HPDE6-E6E7 (cell line): ENCODE data around the gene ZNF598.
"Not testable (repeated sequence)": the region's sequence is repeated elsewhere in the genome, so short reads cannot be mapped to it uniquely, and the experiment has no call there.

Experiments
- DNase-seq: peaks from one replicate; pipeline ENCODE4 v3.0.0; 2011; ENCODE audit warnings: missing footprints; ENCODE audit errors: extremely low spot score

The ZNF598 gene

GRCh38 chr16:2027024-2028010, 17.7 kb upstream of the ZNF598 start:
- DNase-seq = no peak

GRCh38 chr16:2026461-2027023, 16.9 kb upstream of the ZNF598 start, which contains the start of gene NHERF2:
Gene NHERF2, plus strand, starts transcription at chr16:2026902. Its CDS starts 104 bp downstream, at chr16:2027006.
- peak; percentile 45 for DNase-seq

- DNase-seq = no peak
These were observed 16.3 kb upstream of the ZNF598 start for GRCh38 chr16:2025878-2026460.

GRCh38 chr16:2025251-2025650, 15.6 kb upstream of the ZNF598 start:
- DNase-seq = no peak

GRCh38 chr16:2024032-2024420, 14.4 kb upstream of the ZNF598 start:
- DNase-seq = no peak

- peak; percentile 79 for DNase-seq
These were observed 13.7 kb upstream of the ZNF598 start for GRCh38 chr16:2023092-2024031.

GRCh38 chr16:2022723-2023091, 13.1 kb upstream of the ZNF598 start:
- DNase-seq = peak; percentile 38

- no peak for DNase-seq
These were observed 10.6 kb upstream of the ZNF598 start for GRCh38 chr16:2019921-2020831.

GRCh38 chr16:2019518-2019920, 9.9 kb upstream of the ZNF598 start, which contains the start of gene NPW:
Gene NPW, plus strand, starts transcription at chr16:2019785.
- DNase-seq = no peak

- no peak for DNase-seq
These were observed 6.8 kb upstream of the ZNF598 start for GRCh38 chr16:2016407-2016922.

- no peak for DNase-seq
These were observed 6.3 kb upstream of the ZNF598 start for GRCh38 chr16:2015947-2016208.

GRCh38 chr16:2015117-2015946, 5.7 kb upstream of the ZNF598 start:
- peak; percentile 66 for DNase-seq

- DNase-seq = no peak
These were observed 3.9 kb upstream of the ZNF598 start for GRCh38 chr16:2013527-2013926.

- DNase-seq = not testable (repeated sequence)
These were observed 2.1 kb upstream of the ZNF598 start for GRCh38 chr16:2011726-2012125.

- no peak for DNase-seq
These were observed 383 bp downstream of the ZNF598 start for GRCh38 chr16:2009164-2009711.

GRCh38 chr16:2008631-2009163, 924 bp downstream of the ZNF598 start:
- DNase-seq = no peak

GRCh38 chr16:2008009-2008526, 1.6 kb downstream of the ZNF598 start:
- DNase-seq = peak; percentile 86

- no peak for DNase-seq
These were observed 2.4 kb downstream of the ZNF598 start for GRCh38 chr16:2007081-2007836.
